GM18511 (cell line): ENCODE measurements around the gene NR2C1.
A peak's percentile ranks its signal among the peaks of the same experiment; 100 is the strongest.
"Not testable (repeated sequence)": the region's sequence is repeated elsewhere in the genome, so short reads cannot be mapped to it uniquely, and the experiment has no call there.

Source experiments
- ATAC-seq: cut with Tn5 transposase; IDR thresholded peaks from one replicate; pipeline ENCODE4 v1.9.1; 2021; ENCODE audit warnings: mild to moderate bottlenecking, moderate library complexity; ENCODE audit not compliant: unreplicated experiment

Gene NR2C1

GRCh38 chr12:95003213-95003920 lies 70.1 kb downstream of the NR2C1 start, which contains the start of gene NDUFA12:
Gene NDUFA12, minus strand, starts transcription at chr12:95003697. Its CDS starts 17 bp downstream, at chr12:95003680.
- ATAC-seq = peak; percentile 99

GRCh38 chr12:95002754-95003153 lies 70.7 kb downstream of the NR2C1 start:
- peak; percentile 1 for ATAC-seq

- ATAC-seq = no peak
Measured at GRCh38 chr12:94998326-94998725, 75.1 kb downstream of the NR2C1 start.

- ATAC-seq = no peak
Measured at GRCh38 chr12:94997726-94998125, 75.7 kb downstream of the NR2C1 start.

GRCh38 chr12:94997061-94997460 lies 76.4 kb downstream of the NR2C1 start:
- no peak for ATAC-seq

- no peak for ATAC-seq
Measured at GRCh38 chr12:94994312-94994711, 79.1 kb downstream of the NR2C1 start.

GRCh38 chr12:94993855-94994254 lies 79.6 kb downstream of the NR2C1 start:
- ATAC-seq = not testable (repeated sequence)

GRCh38 chr12:94990222-94990621 lies 83.2 kb downstream of the NR2C1 start:
- ATAC-seq = no peak

GRCh38 chr12:94988471-94988870 lies 84.9 kb downstream of the NR2C1 start:
- ATAC-seq = no peak

- no peak for ATAC-seq
Measured at GRCh38 chr12:94987801-94988200, 85.6 kb downstream of the NR2C1 start.

GRCh38 chr12:94987076-94987669 lies 86.2 kb downstream of the NR2C1 start:
- ATAC-seq = no peak

GRCh38 chr12:94985099-94985498 lies 88.3 kb downstream of the NR2C1 start:
- ATAC-seq = not testable (repeated sequence)

GRCh38 chr12:94983321-94983720 lies 90.1 kb downstream of the NR2C1 start:
- no peak for ATAC-seq

GRCh38 chr12:94982456-94982855 lies 91.0 kb downstream of the NR2C1 start:
- ATAC-seq = no peak

GRCh38 chr12:94980577-94980976 lies 92.8 kb downstream of the NR2C1 start:
- ATAC-seq = no peak

- ATAC-seq = no peak
Measured at GRCh38 chr12:94979941-94980340, 93.5 kb downstream of the NR2C1 start.

- no peak for ATAC-seq
Measured at GRCh38 chr12:94977766-94978468, 95.5 kb downstream of the NR2C1 start.

GRCh38 chr12:94973221-94973620 lies 100.2 kb downstream of the NR2C1 start:
- ATAC-seq = no peak

- ATAC-seq = no peak
Measured at GRCh38 chr12:94972795-94973194, 100.6 kb downstream of the NR2C1 start.

GRCh38 chr12:94971923-94972322 lies 101.5 kb downstream of the NR2C1 start:
- no peak for ATAC-seq

GRCh38 chr12:94970560-94970959 lies 102.9 kb downstream of the NR2C1 start:
- ATAC-seq = no peak
